ACC112 (cell line): ENCODE results near the gene RAD51B.
A peak's percentile ranks its signal among the peaks of the same experiment; 100 is the strongest.
"Not testable (repeated sequence)": the region's sequence is repeated elsewhere in the genome, so short reads cannot be mapped to it uniquely, and the experiment has no call there.

ENCODE experiments used
- H2AFZ ChIP-seq: fragments of 200-600 bp; sonication (generic); one replicate; pipeline ENCODE4 v1.6.0; 2017; ENCODE audit warnings: antibody characterized with exemption, low read length; ENCODE audit not compliant: unreplicated experiment
- H3K27ac ChIP-seq: fragments of 200-600 bp; sonication (generic); 2 replicates; pipeline ENCODE4 v1.5.1; 2014; ENCODE audit warnings: low read depth, mild to moderate bottlenecking, antibody characterized with exemption, low read length, moderate library complexity
- H3K27me3 ChIP-seq: fragments of 200-600 bp; sonication (generic); 2 replicates; pipeline ENCODE4 v1.6.1; 2014; ENCODE audit warnings: mild to moderate bottlenecking, antibody characterized with exemption, low read length, moderate library complexity, mixed read lengths; ENCODE audit not compliant: insufficient read depth
- H3K36me3 ChIP-seq: fragments of 200-600 bp; sonication (generic); 2 replicates; pipeline ENCODE4 v1.6.1; 2016; ENCODE audit warnings: mild to moderate bottlenecking, antibody characterized with exemption, low read length, moderate library complexity, mixed read lengths; ENCODE audit not compliant: insufficient read depth
- H3K4me1 ChIP-seq: fragments of 200-600 bp; sonication (generic); one replicate; pipeline ENCODE4 v1.6.1; 2016; ENCODE audit warnings: low read length, mixed read lengths; ENCODE audit not compliant: insufficient read depth, unreplicated experiment, control insufficient read depth
- H3K4me3 ChIP-seq: fragments of 200-600 bp; sonication (generic); 2 replicates; pipeline ENCODE4 v1.5.1; 2014; ENCODE audit warnings: mild to moderate bottlenecking, low read depth, low read length
- H3K79me2 ChIP-seq: fragments of 200-600 bp; sonication (generic); one replicate; pipeline ENCODE4 v1.6.0; 2016; ENCODE audit warnings: low read length; ENCODE audit not compliant: control insufficient read depth, unreplicated experiment, insufficient read depth

RAD51B gene

DNA sequence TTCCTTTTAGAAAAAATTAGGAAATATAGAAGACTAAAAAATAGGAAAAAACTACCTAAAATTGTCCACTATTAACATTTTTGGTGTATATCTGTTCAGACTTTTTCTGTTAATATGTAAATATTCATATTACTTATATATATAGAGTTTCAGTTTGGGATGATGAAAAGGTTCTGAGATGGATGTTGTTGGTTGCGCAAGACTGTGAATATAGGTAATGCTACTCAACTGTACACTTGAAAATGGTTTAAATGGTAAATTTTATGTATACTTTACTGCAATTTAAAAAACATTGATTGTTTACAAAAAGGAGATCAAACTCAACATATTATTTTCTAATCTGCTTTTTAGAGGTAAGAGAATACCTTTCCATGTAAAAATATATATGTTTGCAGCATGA, 200.9 kb downstream of the RAD51B start:
- H3K4me1 ChIP-seq: peaks cover 9% of the 10 kb centered on the region
- no peaks in the 10 kb centered on the region for H3K36me3 ChIP-seq
- no peak overlapping the region for H2AFZ ChIP-seq
- no peaks in the 10 kb centered on the region for H3K27me3 ChIP-seq
- no peak overlapping the region for H3K27ac ChIP-seq
- H3K79me2 ChIP-seq: no peaks in the 10 kb centered on the region
- no peak overlapping the region for H3K4me3 ChIP-seq

- no peak overlapping the region for H2AFZ ChIP-seq
- H3K27ac ChIP-seq: no peak overlapping the region
- no peaks in the 10 kb centered on the region for H3K36me3 ChIP-seq
Measured at GRCh38 chr14:68020999-68021663, 201.6 kb downstream of the RAD51B start.

GRCh38 chr14:68027276-68027675, 207.7 kb downstream of the RAD51B start:
- peak overlapping the region; percentile 16 for H2AFZ ChIP-seq
- H3K4me3 ChIP-seq: no peak overlapping the region
- peaks cover 16% of the 10 kb centered on the region for H3K4me1 ChIP-seq
- no peak overlapping the region for H3K27ac ChIP-seq
- H3K27me3 ChIP-seq: no peaks in the 10 kb centered on the region
- no peaks in the 10 kb centered on the region for H3K36me3 ChIP-seq
- no peaks in the 10 kb centered on the region for H3K79me2 ChIP-seq

More at GRCh38 chr14:68020999-68021663, 201.6 kb downstream of the RAD51B start:
- peaks cover 5% of the 10 kb centered on the region for H3K4me1 ChIP-seq
- H3K79me2 ChIP-seq: no peaks in the 10 kb centered on the region
- no peak overlapping the region for H3K4me3 ChIP-seq
- no peaks in the 10 kb centered on the region for H3K27me3 ChIP-seq

- H3K4me1 ChIP-seq: peaks cover 16% of the 10 kb centered on the region
- H2AFZ ChIP-seq: no peak overlapping the region
- no peak overlapping the region for H3K4me3 ChIP-seq
- no peak overlapping the region for H3K27ac ChIP-seq
- no peaks in the 10 kb centered on the region for H3K36me3 ChIP-seq
- H3K27me3 ChIP-seq: no peaks in the 10 kb centered on the region
- no peaks in the 10 kb centered on the region for H3K79me2 ChIP-seq
Measured at GRCh38 chr14:68028075-68028474, 208.5 kb downstream of the RAD51B start.

DNA sequence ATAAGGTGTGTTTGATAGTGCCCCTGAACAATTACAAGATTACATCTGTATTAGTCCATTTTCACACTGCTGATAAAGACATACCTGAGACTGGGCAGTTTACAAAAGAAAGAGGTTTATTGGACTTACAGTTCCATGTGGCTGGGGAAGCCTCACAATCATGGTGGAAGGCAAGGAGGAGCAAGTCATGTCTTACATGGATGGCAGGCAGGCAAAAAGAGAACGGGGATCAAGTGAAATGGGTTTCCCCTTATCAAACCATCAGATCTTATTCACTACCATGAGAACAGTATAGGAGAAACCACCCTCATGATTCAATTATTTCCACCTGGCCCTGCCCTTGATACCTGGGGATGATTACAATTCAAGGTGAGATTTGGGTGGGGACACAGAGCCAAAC, 211.4 kb downstream of the RAD51B start:
- H3K4me3 ChIP-seq, H3K79me2 ChIP-seq, H3K27me3 ChIP-seq, H3K36me3 ChIP-seq, H2AFZ ChIP-seq, H3K27ac ChIP-seq: not testable (repeated sequence)
- H3K4me1 ChIP-seq: peaks cover 16% of the 10 kb centered on the region

GRCh38 chr14:68032154-68032553, 212.6 kb downstream of the RAD51B start:
- Histone ChIP-seq H3K79me2 (no peaks in the 10 kb centered on the region), H3K27me3 (no peaks in the 10 kb centered on the region), H3K27ac (no peak overlapping the region), H2AFZ (no peak overlapping the region), H3K4me1 (peaks cover 10% of the 10 kb centered on the region), H3K4me3 (no peak overlapping the region), H3K36me3 (no peaks in the 10 kb centered on the region)

DNA sequence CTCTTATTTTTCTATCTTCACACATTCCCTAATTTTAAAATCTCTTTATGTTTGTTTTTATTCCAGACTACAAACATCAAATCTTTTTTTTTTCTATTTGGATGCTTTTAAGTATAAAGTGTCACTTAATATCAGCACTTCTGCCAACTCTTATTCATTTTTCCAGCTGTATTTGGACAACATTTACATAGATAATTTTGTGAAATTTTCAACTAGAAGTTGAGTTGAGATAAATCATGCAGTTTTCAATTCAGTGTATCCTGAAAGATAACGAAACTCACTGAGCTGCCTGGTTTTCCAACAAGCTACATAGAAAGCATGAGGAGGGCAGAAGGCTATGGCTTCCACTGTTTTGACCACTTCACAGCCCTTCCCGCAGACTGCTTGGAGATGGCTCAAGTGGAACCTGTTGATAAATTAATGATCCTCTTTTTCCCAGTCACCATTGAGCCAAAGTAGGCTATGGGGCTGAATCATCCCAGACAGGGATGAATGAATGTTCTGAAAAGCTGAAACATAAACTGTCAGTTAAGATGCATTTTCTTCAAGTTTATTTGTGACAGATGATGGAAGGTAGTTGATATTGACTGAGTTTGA, 213.9 kb downstream of the RAD51B start:
- H3K4me3 ChIP-seq: no peak overlapping the region
- no peak overlapping the region for H2AFZ ChIP-seq
- no peaks in the 10 kb centered on the region for H3K27me3 ChIP-seq
- H3K27ac ChIP-seq: no peak overlapping the region
- no peaks in the 10 kb centered on the region for H3K4me1 ChIP-seq
- H3K36me3 ChIP-seq: no peaks in the 10 kb centered on the region
- H3K79me2 ChIP-seq: no peaks in the 10 kb centered on the region

GRCh38 chr14:68034896-68035295, 215.3 kb downstream of the RAD51B start:
- no peaks in the 10 kb centered on the region for H3K79me2 ChIP-seq
- no peak overlapping the region for H2AFZ ChIP-seq
- no peak overlapping the region for H3K27ac ChIP-seq
- H3K36me3 ChIP-seq: no peaks in the 10 kb centered on the region
- H3K4me1 ChIP-seq: no peaks in the 10 kb centered on the region
- H3K4me3 ChIP-seq: no peak overlapping the region
- H3K27me3 ChIP-seq: no peaks in the 10 kb centered on the region

DNA sequence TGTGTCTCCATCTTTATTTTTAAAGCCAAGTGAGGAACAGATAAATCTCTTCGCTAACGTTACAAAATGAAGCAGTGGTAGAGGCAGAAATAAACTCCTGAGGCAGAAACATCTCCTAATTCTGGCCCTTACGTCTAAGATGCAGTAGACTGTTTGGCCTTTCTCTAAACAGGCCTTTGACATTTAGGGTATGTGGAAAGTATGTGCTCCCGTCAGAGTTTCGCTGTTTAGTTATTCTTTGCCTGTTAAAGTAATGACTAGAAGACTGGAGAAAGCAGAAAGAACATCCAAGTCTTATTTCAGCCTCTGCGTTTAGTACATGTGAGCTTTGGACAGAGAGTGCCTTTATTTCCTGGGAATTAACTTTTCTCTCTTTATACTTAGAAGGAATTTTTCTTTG, 216.6 kb downstream of the RAD51B start:
- Histone ChIP-seq H3K4me3 (no peak overlapping the region), H3K36me3 (no peaks in the 10 kb centered on the region), H2AFZ (no peak overlapping the region), H3K27me3 (no peaks in the 10 kb centered on the region), H3K79me2 (no peaks in the 10 kb centered on the region), H3K27ac (no peak overlapping the region), H3K4me1 (no peaks in the 10 kb centered on the region)

- H3K27ac ChIP-seq: no peak overlapping the region
- H2AFZ ChIP-seq: no peak overlapping the region
- no peak overlapping the region for H3K4me3 ChIP-seq
- no peaks in the 10 kb centered on the region for H3K79me2 ChIP-seq
- no peaks in the 10 kb centered on the region for H3K27me3 ChIP-seq
- no peaks in the 10 kb centered on the region for H3K36me3 ChIP-seq
- H3K4me1 ChIP-seq: no peaks in the 10 kb centered on the region
Measured at GRCh38 chr14:68039593-68039992, 220.0 kb downstream of the RAD51B start.

DNA sequence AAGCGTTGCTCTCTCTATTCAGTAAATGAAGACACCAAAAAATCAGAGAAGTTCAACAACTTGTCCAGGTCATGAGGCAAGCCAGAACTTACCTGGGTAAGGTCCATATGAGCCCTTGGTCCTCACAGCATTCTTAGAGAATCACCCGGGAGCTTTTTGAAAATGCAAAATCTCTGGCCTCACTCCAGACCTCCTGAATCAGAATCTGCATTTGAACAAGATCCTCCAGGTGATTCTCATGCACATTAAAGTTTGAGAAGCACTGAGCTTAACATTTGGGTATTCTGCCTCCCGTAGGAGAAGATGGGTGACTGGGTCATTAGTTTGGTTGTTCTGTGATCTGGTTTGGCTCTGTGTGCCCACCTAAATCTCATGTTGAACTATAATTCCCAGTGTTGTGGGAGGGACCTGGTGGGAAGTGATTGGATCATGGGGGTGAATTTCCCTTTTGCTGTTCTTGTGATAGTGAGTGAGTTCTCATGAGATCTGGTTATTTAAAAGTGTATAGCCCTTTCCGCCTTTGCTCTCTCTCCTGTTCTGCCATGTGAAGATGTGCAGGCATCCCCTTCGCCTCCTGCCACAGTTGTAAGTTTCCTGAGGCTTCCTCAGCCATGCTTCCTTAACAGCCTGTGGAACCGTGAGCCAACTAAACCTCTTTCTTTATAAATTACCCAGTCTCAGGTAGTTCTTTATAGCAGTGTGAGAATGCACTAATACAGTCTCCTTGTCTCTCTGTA, 221.2 kb downstream of the RAD51B start:
- no peak overlapping the region for H3K4me3 ChIP-seq
- no peak overlapping the region for H3K27ac ChIP-seq
- no peaks in the 10 kb centered on the region for H3K4me1 ChIP-seq
- no peaks in the 10 kb centered on the region for H3K36me3 ChIP-seq
- no peak overlapping the region for H2AFZ ChIP-seq
- no peaks in the 10 kb centered on the region for H3K79me2 ChIP-seq
- no peaks in the 10 kb centered on the region for H3K27me3 ChIP-seq
